Peyer's patch (tissue), 4 donors: ENCODE results near the gene SPART. TPM values are rescaled to one million over a fixed set of nuclear protein-coding genes. Genes with fewer than 3 reads are reported as not detected.

Source experiments
- DNase-seq, 3 donors: peaks; one replicate each; pipeline ENCODE4 v3.0.0-alpha.2; 2017 to 2019
- H3K27ac ChIP-seq, 4 donors: fragments of 200-600 bp; sonication (generic); one replicate each; pipeline ENCODE4 v1.5.1; 2016 to 2019
- H3K27me3 ChIP-seq, 2 donors: fragments of 200-600 bp; sonication (generic); one replicate each; pipeline ENCODE4 v1.5.1; 2019
- H3K36me3 ChIP-seq, 3 donors: fragments of 200-600 bp; sonication (generic); one replicate each; pipeline ENCODE4 v1.5.1; 2016 to 2019
- H3K4me1 ChIP-seq, 4 donors: fragments of 200-600 bp; sonication (generic); one replicate each; pipeline ENCODE4 v1.5.1; 2016 to 2019
- H3K4me3 ChIP-seq, 4 donors: fragments of 200-600 bp; sonication (generic); 1 replicate in 3 of 4; 2 replicates in 1 of 4; pipeline ENCODE4 v1.5.1; 2016 to 2019; ENCODE audit warnings: mild to moderate bottlenecking in 1 of 4
- H3K9me3 ChIP-seq, 4 donors: fragments of 200-600 bp; sonication (generic); one replicate each; pipeline ENCODE4 v1.5.1; 2016 to 2019; ENCODE audit warnings: mild to moderate bottlenecking in 1 of 4
- CTCF ChIP-seq, 6 experiments: fragments of 450-650 bp in 4 of 6; fragments of 200-600 bp in 2 of 6; sonication (generic) in 1 of 6; IDR thresholded peaks; one replicate each; pipeline ENCODE4 v1.5.1; 2017 to 2019; ENCODE audit warnings: antibody characterized with exemption in 6 of 6, mild to moderate bottlenecking in 3 of 6, moderate library complexity in 1 of 6
- POLR2A ChIP-seq, 2 donors: fragments of 450-650 bp; IDR thresholded peaks; one replicate each; pipeline ENCODE4 v1.5.1; 2017; ENCODE audit warnings: antibody characterized with exemption in 2 of 2, mild to moderate bottlenecking in 2 of 2, moderate library complexity in 2 of 2
- total RNA-seq, 4 donors: library from RNA; depleted of rRNA; stranded (reverse); fragments of >200 nt; gene quantifications; one replicate each; pipeline ENCODE4 v1.1.0, GENCODE V29; 2016

SPART gene
- total RNA-seq, 4 donors from 2014 or later, result 6.8 to 34.7 (median 14.5) TPM

GRCh38 chr13:36374063-36374462, 27.9 kb upstream of the SPART start:
- TF ChIP-seq POLR2A (IDR thresholded peaks at IDR 0.05) (no peak), CTCF (IDR thresholded peaks at IDR 0.05) (no peak)
- no peaks in the 10 kb centered on the region for H3K4me1 ChIP-seq
- H3K9me3 ChIP-seq, result no peaks in the 10 kb centered on the region
- DNase-seq, result no peak
- no peaks in the 10 kb centered on the region for H3K36me3 ChIP-seq
- no peak overlapping the region for H3K27ac ChIP-seq
- H3K27me3 ChIP-seq, result no peaks in the 10 kb centered on the region
- H3K4me3 ChIP-seq, result no peak overlapping the region

GRCh38 chr13:36371185-36371584, 25.0 kb upstream of the SPART start:
- H3K27ac ChIP-seq, result no peak overlapping the region
- H3K4me1 ChIP-seq, result no peaks in the 10 kb centered on the region
- no peaks in the 10 kb centered on the region for H3K9me3 ChIP-seq
- H3K4me3 ChIP-seq, result no peak overlapping the region
- no peaks in the 10 kb centered on the region for H3K36me3 ChIP-seq
- no peak for DNase-seq
- no peaks in the 10 kb centered on the region for H3K27me3 ChIP-seq
- no peak for TF ChIP-seq CTCF (IDR thresholded peaks at IDR 0.05)

GRCh38 chr13:36370108-36370429, 23.9 kb upstream of the SPART start:
- H3K36me3 ChIP-seq, result no peaks in the 10 kb centered on the region
- no peak for DNase-seq
- TF ChIP-seq CTCF (IDR thresholded peaks at IDR 0.05), result no peak
- no peak for TF ChIP-seq POLR2A (IDR thresholded peaks at IDR 0.05)
- no peaks in the 10 kb centered on the region for H3K4me1 ChIP-seq
- no peaks in the 10 kb centered on the region for H3K9me3 ChIP-seq
- no peaks in the 10 kb centered on the region for H3K27me3 ChIP-seq
- H3K27ac ChIP-seq, result no peak overlapping the region
- no peak overlapping the region for H3K4me3 ChIP-seq

GRCh38 chr13:36369268-36370107, 23.3 kb upstream of the SPART start:
- no peaks in the 10 kb centered on the region for H3K27me3 ChIP-seq
- no peaks in the 10 kb centered on the region for H3K9me3 ChIP-seq
- no peak overlapping the region for H3K4me3 ChIP-seq
- H3K27ac ChIP-seq, result no peak overlapping the region
- no peak for TF ChIP-seq CTCF (IDR thresholded peaks at IDR 0.05)
- TF ChIP-seq POLR2A (IDR thresholded peaks at IDR 0.05), result no peak
- H3K36me3 ChIP-seq, result no peaks in the 10 kb centered on the region
- H3K4me1 ChIP-seq, result no peaks in the 10 kb centered on the region
- no peak for DNase-seq

- Histone ChIP-seq H3K27me3 (no peaks in the 10 kb centered on the region), H3K27ac (no peak overlapping the region), H3K4me1 (no peaks in the 10 kb centered on the region), H3K4me3 (no peak overlapping the region), H3K9me3 (no peaks in the 10 kb centered on the region), H3K36me3 (no peaks in the 10 kb centered on the region)
- DNase-seq, result no peak
- TF ChIP-seq CTCF (IDR thresholded peaks at IDR 0.05) (no peak), POLR2A (IDR thresholded peaks at IDR 0.05) (no peak)
These were observed 19.8 kb upstream of the SPART start for GRCh38 chr13:36366031-36366430.
